ENCODE results near the gene ITPKA.

ITPKA gene

DNA sequence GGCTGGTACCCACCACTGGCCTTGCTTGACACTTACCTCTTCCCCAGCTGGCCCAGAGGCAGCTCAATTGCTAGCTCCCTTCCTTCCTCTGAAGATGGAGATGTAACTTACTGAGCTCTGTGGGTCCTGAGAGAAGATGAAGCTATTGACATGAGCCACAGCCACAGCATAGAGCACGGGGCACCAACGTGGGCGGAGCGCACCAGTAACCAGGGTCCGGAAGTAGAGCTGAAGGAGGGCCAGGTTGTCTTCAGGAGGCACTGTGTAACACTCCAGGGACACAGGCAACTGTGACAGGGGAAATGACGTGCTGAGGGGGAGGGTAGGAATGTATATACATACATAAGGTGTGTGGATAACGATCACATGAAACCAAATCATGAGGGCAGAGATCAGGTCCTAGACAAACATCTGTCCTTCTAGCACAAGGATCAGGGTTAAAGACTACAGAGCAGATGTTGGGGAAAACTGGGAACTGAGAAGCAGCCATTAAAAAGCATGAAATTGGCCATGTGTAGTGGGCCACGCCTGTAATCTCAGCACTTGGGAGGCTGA lies 24.3 kb downstream of the ITPKA start:
- no peak for DNase-seq (ENCODE audit: low read depth)
- no peak overlapping the region for H3K4me3 ChIP-seq (ENCODE audit: low read depth, low read length)
- TF ChIP-seq CTCF (IDR thresholded peaks at IDR 0.05; ENCODE audit: low read depth, low read length, missing control alignments) = no peak

DNA sequence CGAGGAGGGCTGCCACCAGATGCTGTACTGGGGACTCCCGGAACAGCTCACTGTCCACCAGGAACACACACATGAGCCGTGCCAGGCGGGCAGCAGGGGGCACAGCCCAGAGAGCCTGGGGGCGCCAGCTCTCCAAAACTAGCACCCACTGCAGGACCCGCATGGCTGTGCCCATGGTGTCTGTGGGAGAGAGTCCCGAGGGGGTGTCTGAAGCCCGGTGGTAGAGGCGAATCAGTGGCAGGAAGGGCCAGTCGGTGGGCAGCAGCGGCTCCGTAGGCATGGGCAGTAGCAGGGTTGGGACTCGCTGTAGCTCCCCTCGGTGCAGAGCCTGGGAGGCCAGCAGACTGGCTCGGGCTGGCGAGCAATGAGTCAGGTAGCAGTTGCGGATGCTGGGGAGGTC lies 27.0 kb downstream of the ITPKA start:
- DNase-seq (ENCODE audit: low read depth) = no peak
- no peak overlapping the region for H3K4me3 ChIP-seq (ENCODE audit: low read depth, low read length)
- TF ChIP-seq CTCF (IDR thresholded peaks at IDR 0.05; ENCODE audit: low read depth, low read length, missing control alignments) = no peak

DNA sequence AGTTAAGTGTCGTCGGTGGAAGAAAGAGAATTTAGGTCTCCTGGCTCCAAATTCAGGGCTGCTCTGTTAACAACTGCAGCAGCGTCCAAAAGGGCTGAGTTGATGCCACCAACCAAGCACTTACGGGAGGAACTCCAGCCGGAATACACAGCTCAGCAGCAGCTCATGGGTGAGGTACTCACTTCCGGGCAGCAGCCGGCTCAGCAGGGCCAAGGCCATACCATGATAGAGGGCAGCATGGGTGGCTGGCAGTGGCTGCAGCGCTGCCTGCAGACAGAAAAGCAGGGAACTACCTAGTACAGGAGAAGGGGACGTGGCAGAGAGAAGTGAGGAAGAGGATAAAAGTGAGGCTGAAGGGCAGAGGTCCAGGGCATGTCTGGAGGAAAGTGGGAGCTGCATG lies 27.9 kb downstream of the ITPKA start:
- no peak for DNase-seq (ENCODE audit: low read depth)
- H3K4me3 ChIP-seq (ENCODE audit: low read depth, low read length) = no peak overlapping the region
- TF ChIP-seq CTCF (IDR thresholded peaks at IDR 0.05; ENCODE audit: low read depth, low read length, missing control alignments) = no peak

GRCh38 chr15:41523097-41523496 lies 29.4 kb downstream of the ITPKA start:
- DNase-seq (ENCODE audit: low read depth) = no peak
- no peak for TF ChIP-seq CTCF (IDR thresholded peaks at IDR 0.05; ENCODE audit: low read depth, low read length, missing control alignments)

DNA sequence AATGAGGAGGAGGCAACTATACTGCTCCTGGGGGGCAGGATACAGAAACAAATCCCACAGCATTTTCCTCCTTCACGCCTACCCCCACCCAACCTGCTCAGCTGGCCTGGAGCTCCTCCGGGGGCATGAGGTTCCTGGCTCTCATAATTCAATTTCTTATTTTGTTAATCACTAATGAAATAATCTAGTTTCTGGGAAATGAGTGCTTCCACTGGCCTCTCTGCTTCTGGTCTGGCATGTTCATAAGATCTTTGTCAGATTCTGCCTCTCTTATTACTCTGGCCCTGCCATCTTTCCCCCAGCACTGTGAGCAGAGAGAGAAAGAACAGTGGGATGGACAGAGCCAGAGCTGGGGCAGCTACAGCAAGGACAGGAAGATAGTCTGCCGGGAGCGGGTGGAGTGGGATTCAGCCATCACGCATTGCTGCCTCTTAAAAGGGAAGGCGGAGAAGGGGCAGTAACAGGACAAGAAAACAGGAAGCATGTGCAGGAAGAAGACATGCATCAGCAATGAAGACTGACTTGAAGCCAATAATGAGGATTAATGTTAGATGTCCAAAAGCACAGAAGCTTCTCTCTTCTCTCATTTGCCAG lies 36.8 kb downstream of the ITPKA start:
- DNase-seq (ENCODE audit: low read depth) = no peak
- no peak overlapping the region for H3K4me3 ChIP-seq (ENCODE audit: low read depth, low read length)
- no peak for TF ChIP-seq CTCF (IDR thresholded peaks at IDR 0.05; ENCODE audit: low read depth, low read length, missing control alignments)

More at GRCh38 chr15:41523097-41523496, 29.4 kb downstream of the ITPKA start:
- no peak overlapping the region for H3K4me3 ChIP-seq (ENCODE audit: low read depth, low read length)

DNA sequence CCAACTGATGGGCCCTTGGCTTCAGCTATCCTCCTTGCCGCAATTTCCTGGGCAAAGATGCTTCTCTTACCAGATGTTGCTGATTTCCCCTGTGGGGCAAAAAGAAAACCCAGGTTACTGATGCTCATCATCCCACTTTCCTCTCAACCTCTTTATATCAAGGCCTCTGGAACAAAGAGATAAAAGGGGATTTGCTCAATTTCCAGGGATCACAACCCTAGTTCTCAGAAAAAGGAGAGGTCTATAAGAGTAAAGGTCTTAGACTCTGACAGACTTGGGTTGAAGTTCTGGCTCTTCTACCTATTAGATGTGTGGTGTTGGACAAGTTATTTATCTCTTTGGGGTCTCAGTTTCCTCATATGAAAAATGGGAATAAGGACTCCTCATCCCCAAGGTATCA lies 41.9 kb downstream of the ITPKA start:
- no peak for DNase-seq (ENCODE audit: low read depth)
- TF ChIP-seq CTCF (IDR thresholded peaks at IDR 0.05; ENCODE audit: low read depth, low read length, missing control alignments) = no peak
- H3K4me3 ChIP-seq (ENCODE audit: low read depth, low read length) = no peak overlapping the region

DNA sequence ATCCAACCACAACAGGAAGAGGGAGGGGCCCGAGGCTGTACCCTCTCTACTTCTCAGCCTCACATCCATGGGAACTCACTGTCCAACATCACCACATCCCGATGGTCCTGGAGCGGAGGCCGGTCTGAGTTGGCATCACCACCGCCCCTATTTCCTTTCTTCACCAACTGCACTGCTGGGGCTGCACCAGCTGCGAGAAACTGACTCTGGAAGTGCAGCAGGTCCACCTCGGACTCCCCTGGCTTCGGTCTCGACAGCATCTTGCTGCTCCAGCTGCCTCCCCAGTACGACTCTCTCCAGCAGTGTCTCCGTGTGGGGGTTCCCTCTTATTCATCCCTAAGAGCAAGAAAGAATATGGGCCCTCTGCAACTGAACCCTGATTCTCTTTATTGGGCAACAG lies 43.2 kb downstream of the ITPKA start:
- no peak overlapping the region for H3K4me3 ChIP-seq (ENCODE audit: low read depth, low read length)
- no peak for DNase-seq (ENCODE audit: low read depth)
- no peak for TF ChIP-seq CTCF (IDR thresholded peaks at IDR 0.05; ENCODE audit: low read depth, low read length, missing control alignments)
